H1 (cell line): Measurements from ENCODE around the gene PASD1. TPM values are rescaled to one million over a fixed set of nuclear protein-coding genes. Genes with fewer than 3 reads are reported as not detected.

Experiments used
- CTCF ChIA-PET: fragments of 300-600 bp; sonication (Branson Sonifier 250); formaldehyde crosslinking; loops from one replicate; lab custom pipeline; 2021; ENCODE audit not compliant: partially characterized antibody; lab: Charles Lee
- POLR2A ChIA-PET: fragments of 300-600 bp; sonication (Branson Sonifier 250); formaldehyde crosslinking; loops from one replicate; lab custom pipeline; 2021; ENCODE audit warnings: inconsistent platforms; ENCODE audit not compliant: partially characterized antibody; lab: Charles Lee
- DNase-seq, 2 experiments: peaks; one replicate each; pipeline versions ENCODE4 v3.0.0 to v3.0.0-alpha.2; 2010 to 2022; ENCODE audit warnings: low spot score in 2 of 2, low read depth in 1 of 2, mixed read lengths in 1 of 2
- FAIRE-seq: peaks from 2 replicates; lab custom pipeline; 2011; peaks lifted over from hg19 to GRCh38; lab: Jason Lieb, UNC
- H2AFZ ChIP-seq: 2 replicates; pipeline ENCODE4 v1.8.1; 2012; ENCODE audit warnings: low read length, inconsistent platforms
- H2AK5ac ChIP-seq: 2 replicates; pipeline ENCODE4 v1.6.1; 2013; ENCODE audit warnings: low read depth, low read length
- H2BK120ac ChIP-seq: replicated peaks from 2 replicates; pipeline ENCODE3; 2013; ENCODE audit warnings: low read depth, low read length, inconsistent platforms
- H2BK12ac ChIP-seq: 2 replicates; pipeline ENCODE4 v1.6.1; 2013; ENCODE audit warnings: low read depth, low read length
- H2BK15ac ChIP-seq: 2 replicates; pipeline ENCODE4 v1.6.1; 2013; ENCODE audit warnings: low read length
- H2BK20ac ChIP-seq: 2 replicates; pipeline ENCODE4 v1.6.1; 2013; ENCODE audit warnings: low read length
- H2BK5ac ChIP-seq: 2 replicates; pipeline ENCODE4 v1.6.1; 2013; ENCODE audit warnings: low read depth, low read length
- H3K14ac ChIP-seq: 2 replicates; pipeline ENCODE4 v1.6.1; 2013; ENCODE audit warnings: inconsistent platforms; ENCODE audit not compliant: insufficient read length
- H3K18ac ChIP-seq: 2 replicates; pipeline ENCODE4 v1.6.1; 2013; ENCODE audit warnings: low read length; ENCODE audit errors: extremely low read depth
- H3K23ac ChIP-seq: 2 replicates; pipeline ENCODE4 v1.6.1; 2013; ENCODE audit warnings: inconsistent platforms; ENCODE audit not compliant: insufficient read length
- H3K23me2 ChIP-seq: 2 replicates; pipeline ENCODE4 v1.6.1; 2013; ENCODE audit warnings: low read depth, low read length
- H3K27ac ChIP-seq: 2 replicates; pipeline ENCODE4 v1.6.1; 2011; ENCODE audit warnings: low read depth, low read length, inconsistent platforms
- H3K27me3 ChIP-seq, 4 experiments: replicated peaks in 1 of 4; 1 replicate in 1 of 4; 2 replicates in 3 of 4; pipeline versions ENCODE4 v1.6.1 to v1.8.1; 2011 to 2013; ENCODE audit warnings: low read length in 3 of 4, mild to moderate bottlenecking in 3 of 4, inconsistent platforms in 2 of 4, mixed read lengths in 2 of 4, moderate library complexity in 1 of 4; ENCODE audit not compliant: control insufficient read depth in 3 of 4, insufficient read depth in 3 of 4; ENCODE audit errors: extremely low read depth in 1 of 4
- H3K36me3 ChIP-seq, 4 experiments: 2 replicates each; pipeline versions ENCODE4 v1.6.1 to v1.8.1; 2011 to 2013; ENCODE audit warnings: mild to moderate bottlenecking in 4 of 4, low read length in 3 of 4, moderate library complexity in 2 of 4, control low read depth in 1 of 4, inconsistent platforms in 1 of 4; ENCODE audit not compliant: insufficient read depth in 4 of 4, control insufficient read depth in 2 of 4
- H3K4ac ChIP-seq: replicated peaks from 2 replicates; pipeline ENCODE3; 2013; ENCODE audit warnings: low read length, low read depth, mixed read lengths, inconsistent platforms; ENCODE audit not compliant: insufficient read length
- H3K4me1 ChIP-seq, 4 experiments: replicated peaks in 1 of 4; 1 replicate in 1 of 4; 2 replicates in 3 of 4; pipeline versions ENCODE4 v1.6.1 to v1.8.1; 2011 to 2013; ENCODE audit warnings: low read length in 3 of 4, inconsistent platforms in 2 of 4, mixed read lengths in 1 of 4; ENCODE audit not compliant: insufficient read depth in 4 of 4, control insufficient read depth in 3 of 4
- H3K4me2 ChIP-seq, 2 experiments: 2 replicates each; pipeline versions ENCODE4 v1.6.1 to v1.8.1; 2011 to 2013; ENCODE audit warnings: low read depth in 2 of 2, low read length in 2 of 2, control low read depth in 1 of 2, inconsistent platforms in 1 of 2, mild to moderate bottlenecking in 1 of 2; ENCODE audit not compliant: insufficient read depth in 1 of 2
- H3K4me3 ChIP-seq, 4 experiments: fragments of 200-600, 300-600 bp in 1 of 4; sonication (generic), shearing (Covaris generic), sonication (Bioruptor Twin) in 1 of 4; 2 replicates each; pipeline versions ENCODE4 v1.5.1 to v1.8.1; 2011 to 2016; ENCODE audit warnings: low read length in 4 of 4, low read depth in 3 of 4, control low read depth in 2 of 4, inconsistent platforms in 2 of 4, mild to moderate bottlenecking in 2 of 4, mixed read lengths in 1 of 4, moderate library complexity in 1 of 4; ENCODE audit not compliant: insufficient read depth in 2 of 4; ENCODE audit errors: extremely low read depth in 1 of 4
- H3K56ac ChIP-seq: replicated peaks from 2 replicates; pipeline ENCODE3; 2013; ENCODE audit warnings: low read depth, mild to moderate bottlenecking, mixed read lengths, low read length, inconsistent platforms; ENCODE audit not compliant: insufficient read length
- H3K79me1 ChIP-seq: 2 replicates; pipeline ENCODE4 v1.6.1; 2013; ENCODE audit warnings: low read depth, low read length, control low read depth
- H3K79me2 ChIP-seq, 2 experiments: 2 replicates each; pipeline versions ENCODE4 v1.6.1 to v1.8.1; 2012 to 2013; ENCODE audit warnings: low read length in 2 of 2, mild to moderate bottlenecking in 2 of 2, inconsistent platforms in 1 of 2; ENCODE audit not compliant: insufficient read depth in 2 of 2, control insufficient read depth in 1 of 2
- H3K9ac ChIP-seq, 4 experiments: replicated peaks in 1 of 4; 1 replicate in 1 of 4; 2 replicates in 3 of 4; pipeline versions ENCODE4 v1.6.1 to v1.8.1; 2011 to 2013; ENCODE audit warnings: low read depth in 3 of 4, low read length in 3 of 4, control low read depth in 2 of 4, mild to moderate bottlenecking in 2 of 4, moderate library complexity in 2 of 4, inconsistent platforms in 1 of 4; ENCODE audit errors: extremely low read depth in 1 of 4
- H3K9me3 ChIP-seq, 2 experiments: 2 replicates each; pipeline versions ENCODE4 v1.6.1 to v1.8.1; 2012 to 2013; ENCODE audit warnings: mild to moderate bottlenecking in 2 of 2, moderate library complexity in 2 of 2, control low read depth in 1 of 2, inconsistent platforms in 1 of 2, low read depth in 1 of 2, low read length in 1 of 2, mixed read lengths in 1 of 2; ENCODE audit not compliant: insufficient read depth in 2 of 2
- H4K20me1 ChIP-seq, 2 experiments: replicated peaks in 1 of 2; 2 replicates each; pipeline versions ENCODE3 to v1.8.1; 2011 to 2013; ENCODE audit warnings: inconsistent platforms in 2 of 2, low read length in 2 of 2, mild to moderate bottlenecking in 1 of 2; ENCODE audit not compliant: insufficient read depth in 2 of 2, control insufficient read depth in 1 of 2
- H4K5ac ChIP-seq: 2 replicates; pipeline ENCODE4 v1.6.1; 2013; ENCODE audit warnings: low read length, low read depth, mixed read lengths, inconsistent platforms; ENCODE audit not compliant: insufficient read length
- H4K8ac ChIP-seq: 2 replicates; pipeline ENCODE4 v1.8.0; 2013; ENCODE audit warnings: mild to moderate bottlenecking, moderate library complexity, low read length, inconsistent platforms; ENCODE audit not compliant: insufficient read depth; ENCODE audit errors: extremely low read depth
- H4K91ac ChIP-seq: replicated peaks from 2 replicates; pipeline ENCODE3; 2013; ENCODE audit warnings: low read length, mixed read lengths, inconsistent platforms; ENCODE audit not compliant: insufficient read length
- ATF3 ChIP-seq: IDR thresholded peaks from 2 replicates; pipeline ENCODE4 v1.6.1; 2011; ENCODE audit warnings: low read depth, mild to moderate bottlenecking, low read length; ENCODE audit not compliant: insufficient read depth
- CBX5 ChIP-seq: fragments of 300-800, 300-1000 bp; sonication (generic); IDR thresholded peaks from 2 replicates; pipeline ENCODE4 v1.7.1; 2016; ENCODE audit warnings: antibody characterized with exemption, low read length, low read depth
- CBX8 ChIP-seq: fragments of 300-800, 300-1000 bp; sonication (generic); IDR thresholded peaks from 2 replicates; pipeline ENCODE4 v1.7.1; 2016; ENCODE audit warnings: low read depth, low read length, borderline replicate concordance
- E2F6 ChIP-seq: IDR thresholded peaks from 2 replicates; pipeline ENCODE4 v1.6.1; 2012; ENCODE audit warnings: inconsistent platforms
- EGR1 ChIP-seq: IDR thresholded peaks from 2 replicates; pipeline ENCODE4 v1.6.1; 2011; ENCODE audit warnings: low read depth, low read length, borderline replicate concordance
- GABPA ChIP-seq: IDR thresholded peaks from 2 replicates; pipeline ENCODE4 v1.6.1; 2011; ENCODE audit warnings: mild to moderate bottlenecking, low read length, moderate library complexity, borderline replicate concordance; ENCODE audit not compliant: insufficient read depth
- JUND ChIP-seq: IDR thresholded peaks from 2 replicates; pipeline ENCODE4 v1.6.1; 2011; ENCODE audit warnings: mild to moderate bottlenecking, improper control_type of control experiment, low read length
- NRF1 ChIP-seq: IDR thresholded peaks from 2 replicates; pipeline ENCODE4 v1.6.1; 2011; ENCODE audit warnings: mild to moderate bottlenecking, low read depth, low read length, improper control_type of control experiment
- RAD21 ChIP-seq, 2 experiments: IDR thresholded peaks in 1 of 2; conservative IDR thresholded peaks in 1 of 2; 2 replicates each; pipeline ENCODE4 v1.6.1; 2011; ENCODE audit warnings: low read depth in 2 of 2, low read length in 2 of 2, improper control_type of control experiment in 1 of 2, inconsistent platforms in 1 of 2, mild to moderate bottlenecking in 1 of 2, moderate library complexity in 1 of 2
- SIX5 ChIP-seq: IDR thresholded peaks from 2 replicates; pipeline ENCODE4 v1.6.1; 2011; ENCODE audit warnings: mild to moderate bottlenecking, low read depth, low read length
- SP2 ChIP-seq: IDR thresholded peaks from 2 replicates; pipeline ENCODE4 v1.6.1; 2012; ENCODE audit warnings: mild to moderate bottlenecking, low read length, inconsistent platforms
- SUZ12 ChIP-seq: fragments of 200-600 bp; sonication (generic); IDR thresholded peaks from 2 replicates; pipeline ENCODE4 v1.6.1; 2012; ENCODE audit warnings: mild to moderate bottlenecking, inconsistent platforms, low read length, moderate library complexity, mixed read lengths
- TEAD4 ChIP-seq: IDR thresholded peaks from 2 replicates; pipeline ENCODE4 v1.6.1; 2012; ENCODE audit warnings: low read depth, low read length, inconsistent platforms, mixed read lengths
- ZNF274 ChIP-seq: IDR thresholded peaks from 2 replicates; pipeline ENCODE4 v1.7.0; 2012; ENCODE audit warnings: low read length, borderline replicate concordance; ENCODE audit errors: extremely low read depth
- WGBS, 2 experiments: shearing (Covaris generic) in 1 of 2; methylation state at CpG; one replicate each; pipeline versions ENCODE4 v1.1.6 to v1.1.7; 2013 to 2015; ENCODE audit warnings: low lambda C conversion rate in 2 of 2, mixed read lengths in 2 of 2, inconsistent platforms in 1 of 2, low coverage in 1 of 2, missing lambda C conversion rate in 1 of 2; ENCODE audit not compliant: insufficient replicate concordance in 2 of 2, insufficient coverage in 1 of 2, insufficient read length in 1 of 2; ENCODE audit errors: extremely low coverage in 1 of 2, missing lambda C conversion rate in 1 of 2; 5-methylcytosine and 5-hydroxymethylcytosine counted together
- polyA plus RNA-seq, 7 experiments: library from polyadenylated mRNA; depleted of rRNA in 3 of 7; stranded (reverse) in 5 of 7; unstranded in 2 of 7; fragments of >200 nt in 5 of 7; fragments of 200-250 nt in 2 of 7; gene quantifications; 1 replicate in 5 of 7; 2 replicates in 1 of 7; 4 replicates in 1 of 7; pipeline versions ENCODE4 v1.2.1 to v1.2.3, GENCODE V29; 2011 to 2013; ENCODE audit warnings: missing spikeins in 2 of 7, mixed read lengths in 2 of 7
- total RNA-seq: library from RNA; stranded (reverse); fragmentation: NEBNext Ultra II Directional; extraction: Animal tissue kit (Norgen Biotek cat#: 25700); gene quantifications from 2 replicates; pipeline ENCODE4 v1.2.1, GENCODE V29; 2021

PASD1 gene
- total and polyA plus RNA-seq, 2 of the 8 experiments (the other 6 are each of a cell fraction or from before 2014, with no cell fraction given): 0.03 to 0.09 TPM

GRCh38 chrX:151700581-151700980 is 137.1 kb downstream of the PASD1 start:
- no peak for FAIRE-seq
- CTCF ChIA-PET: no interaction called here
- H3K79me2 ChIP-seq: no peaks in the 10 kb centered on the region
- TF ChIP-seq EGR1 (no peak), ZNF274 (no peak), SP2 (no peak), RAD21 (IDR thresholded peaks at IDR 0.05 in 1 of 2, conservative IDR thresholded peaks at IDR 0.05 in 1 of 2; ENCODE audit: low read depth in 2 of 2, low read length in 2 of 2) (no peak), NRF1 (no peak), JUND (no peak), GABPA (no peak), CBX5 (no peak), SIX5 (no peak), TEAD4 (no peak), SUZ12 (no peak), ATF3 (no peak), CBX8 (no peak), E2F6 (no peak)

More at GRCh38 chrX:151700581-151700980, 137.1 kb downstream of the PASD1 start:
- H3K14ac ChIP-seq: no peak overlapping the region
- DNase-seq: no peak
- no peak overlapping the region for H2AK5ac ChIP-seq
- peaks cover 0 to 6% (median 1%) of the 10 kb centered on the region in 4 experiments; a peak in 2 of 7 replicates for H3K27me3 ChIP-seq
- H2BK120ac ChIP-seq: no peak overlapping the region
- 81% methylated on average over 5 of the region's 16 CpGs; no CpG with 5 or more reads in 1 of the 2 experiments for WGBS, 2 experiments
- H3K4me1 ChIP-seq: peaks cover 0 to 4% (median 0%) of the 10 kb centered on the region in 4 experiments; a peak in 1 of 7 replicates
- H4K20me1 ChIP-seq: no peaks in the 10 kb centered on the region
- H3K9ac ChIP-seq: no peak overlapping the region
- H2BK15ac ChIP-seq: no peak overlapping the region
- H4K5ac ChIP-seq: no peak overlapping the region
- POLR2A ChIA-PET: no interaction called here
- H3K4ac ChIP-seq: no peak overlapping the region
- no peak overlapping the region for H2BK5ac ChIP-seq
- H2BK20ac ChIP-seq: no peak overlapping the region
- H3K23me2 ChIP-seq: no peaks in the 10 kb centered on the region
- no peak overlapping the region for H3K27ac ChIP-seq
- H3K4me2 ChIP-seq: no peak overlapping the region
- no peak overlapping the region for H3K23ac ChIP-seq
- no peak overlapping the region for H3K56ac ChIP-seq
- H3K18ac ChIP-seq: no peak overlapping the region
- H2AFZ ChIP-seq: no peak overlapping the region
- H4K8ac ChIP-seq: no peak overlapping the region
- no peak overlapping the region for H3K4me3 ChIP-seq
- no peaks in the 10 kb centered on the region for H3K9me3 ChIP-seq
- no peaks in the 10 kb centered on the region for H3K36me3 ChIP-seq
- H4K91ac ChIP-seq: no peak overlapping the region
- H2BK12ac ChIP-seq: no peak overlapping the region
- no peaks in the 10 kb centered on the region for H3K79me1 ChIP-seq
